ENCODE data around the gene FRMD1.

GRCh38 chr6:168117942-168118341, 38.9 kb upstream of the FRMD1 start:
- TF ChIP-seq ZNF274 (IDR thresholded peaks at IDR 0.05; ENCODE audit: low read depth, low read length), result no peak
- TF ChIP-seq YY1 (IDR thresholded peaks at IDR 0.05; ENCODE audit: insufficient read depth, insufficient read length), result no peak
- TF ChIP-seq SUZ12 (IDR thresholded peaks at IDR 0.05; ENCODE audit: extremely low read depth, insufficient read depth, insufficient read length), result no peak

Data from NT2/D1 (cell line).